GM18526 (cell line): ENCODE measurements around the gene ST3GAL3.

Experiments
- POLR2A ChIP-seq: IDR thresholded peaks from 3 replicates; pipeline ENCODE4 v1.6.1; 2011; ENCODE audit not compliant: insufficient read length; ENCODE audit errors: extremely low read depth

ST3GAL3 gene

DNA sequence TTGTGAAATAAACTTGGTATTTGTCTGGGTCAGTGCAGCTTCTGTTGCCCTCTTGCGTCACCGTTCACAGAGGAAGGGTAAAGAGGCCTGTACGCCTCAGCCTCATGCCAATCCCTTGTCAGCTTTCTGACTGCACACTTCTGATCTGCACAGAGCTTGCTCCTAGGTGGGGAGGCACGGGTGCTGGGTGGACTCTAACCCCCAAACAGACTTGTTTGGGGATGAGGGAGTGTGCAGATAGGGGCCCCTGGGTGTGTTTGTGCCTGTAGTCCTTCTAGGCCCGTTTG, 270.9 kb downstream of the ST3GAL3 start:
- TF ChIP-seq POLR2A = no peak

DNA sequence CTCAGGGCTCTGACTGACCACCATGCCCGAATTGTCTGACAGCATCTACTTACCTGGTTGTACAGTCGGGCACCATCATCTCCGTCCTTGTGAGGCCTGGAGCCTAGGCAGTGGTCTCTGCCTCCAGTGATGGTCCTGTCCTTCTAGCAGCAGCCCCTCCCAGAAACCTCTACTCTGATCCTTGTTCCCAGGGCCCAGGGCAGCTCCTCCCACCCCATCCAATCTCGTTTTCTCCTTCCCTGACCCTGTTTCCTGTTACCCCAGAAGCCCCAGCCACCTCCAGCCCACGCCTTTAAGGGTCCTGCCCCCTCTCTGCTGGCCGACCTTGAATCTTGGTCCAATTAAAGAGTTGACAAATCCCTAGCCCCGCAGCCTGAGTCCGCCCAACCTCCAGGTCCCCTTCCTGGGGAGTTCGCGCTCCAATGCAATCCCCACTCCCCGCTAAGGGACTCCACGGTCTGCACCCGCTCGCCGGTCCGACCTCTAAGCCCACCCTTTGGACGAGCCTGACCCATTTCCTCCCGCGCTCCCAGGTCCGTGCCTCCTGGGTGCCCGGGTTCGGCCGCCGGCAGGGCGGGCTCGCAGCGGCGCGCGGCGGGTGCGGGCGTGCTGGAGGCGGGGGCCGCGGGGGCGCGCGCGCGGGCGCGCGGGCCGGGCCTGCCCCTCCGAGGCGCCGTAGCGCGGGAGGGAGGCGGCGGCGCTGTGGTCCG, 271.4 kb downstream of the ST3GAL3 start, which contains the start of gene B4GALT2:
Gene B4GALT2, plus strand, starts transcription at position 660 of the 710 bp plus-strand sequence. CDS start 1,951 bp downstream, outside the sequence.
- peak; percentile 24 for TF ChIP-seq POLR2A

DNA sequence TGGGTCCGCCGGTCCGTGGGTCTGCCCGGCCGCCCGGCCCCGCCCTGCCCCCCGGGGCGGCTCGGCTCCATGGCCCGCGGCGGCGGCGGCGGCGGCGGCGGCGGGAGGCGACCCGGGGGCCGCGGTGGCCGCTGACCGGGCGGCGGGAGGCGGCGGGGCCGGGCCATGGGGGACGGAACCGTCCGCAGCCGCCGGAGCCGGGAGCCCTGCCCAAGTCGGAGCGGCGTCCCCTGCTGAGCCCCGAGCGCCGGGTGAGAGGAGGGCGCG, 271.9 kb downstream of the ST3GAL3 start:
- no peak for TF ChIP-seq POLR2A

DNA sequence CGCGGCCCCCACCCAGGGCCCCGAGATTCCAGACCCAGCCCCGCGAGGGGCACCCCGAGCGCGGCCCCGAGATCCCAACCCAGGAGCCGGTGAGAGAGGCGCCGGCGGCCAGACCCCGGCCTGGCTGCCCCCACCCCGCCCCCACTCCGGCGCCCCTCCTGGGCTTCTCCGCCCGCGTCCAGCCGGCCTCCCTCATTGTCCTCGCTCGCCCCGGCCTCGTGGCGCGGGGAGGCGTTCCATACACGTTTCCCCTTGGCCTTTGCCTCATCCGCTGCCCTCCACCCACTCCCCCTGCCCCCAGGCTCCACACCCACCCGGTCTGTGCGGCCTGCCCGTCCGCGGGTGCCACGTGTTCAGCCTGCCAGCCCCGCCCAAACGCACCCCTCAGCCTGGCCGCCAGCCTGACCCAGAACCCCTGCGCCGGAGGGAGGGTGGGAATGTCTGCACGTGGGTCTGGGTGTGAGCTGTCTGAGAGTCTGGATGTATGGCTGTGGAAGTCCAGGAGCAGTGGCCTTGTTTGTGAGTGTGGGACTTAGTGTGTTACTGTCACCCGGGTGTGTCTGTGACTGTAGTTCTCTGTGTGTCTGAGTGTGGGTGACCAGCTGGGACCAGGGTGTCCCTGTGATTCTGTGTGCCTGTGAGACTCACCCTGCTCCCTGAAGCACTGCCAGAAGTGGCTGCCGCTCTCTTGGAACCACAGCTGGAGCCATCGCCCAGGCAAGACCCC, 272.4 kb downstream of the ST3GAL3 start:
- no peak for TF ChIP-seq POLR2A

DNA sequence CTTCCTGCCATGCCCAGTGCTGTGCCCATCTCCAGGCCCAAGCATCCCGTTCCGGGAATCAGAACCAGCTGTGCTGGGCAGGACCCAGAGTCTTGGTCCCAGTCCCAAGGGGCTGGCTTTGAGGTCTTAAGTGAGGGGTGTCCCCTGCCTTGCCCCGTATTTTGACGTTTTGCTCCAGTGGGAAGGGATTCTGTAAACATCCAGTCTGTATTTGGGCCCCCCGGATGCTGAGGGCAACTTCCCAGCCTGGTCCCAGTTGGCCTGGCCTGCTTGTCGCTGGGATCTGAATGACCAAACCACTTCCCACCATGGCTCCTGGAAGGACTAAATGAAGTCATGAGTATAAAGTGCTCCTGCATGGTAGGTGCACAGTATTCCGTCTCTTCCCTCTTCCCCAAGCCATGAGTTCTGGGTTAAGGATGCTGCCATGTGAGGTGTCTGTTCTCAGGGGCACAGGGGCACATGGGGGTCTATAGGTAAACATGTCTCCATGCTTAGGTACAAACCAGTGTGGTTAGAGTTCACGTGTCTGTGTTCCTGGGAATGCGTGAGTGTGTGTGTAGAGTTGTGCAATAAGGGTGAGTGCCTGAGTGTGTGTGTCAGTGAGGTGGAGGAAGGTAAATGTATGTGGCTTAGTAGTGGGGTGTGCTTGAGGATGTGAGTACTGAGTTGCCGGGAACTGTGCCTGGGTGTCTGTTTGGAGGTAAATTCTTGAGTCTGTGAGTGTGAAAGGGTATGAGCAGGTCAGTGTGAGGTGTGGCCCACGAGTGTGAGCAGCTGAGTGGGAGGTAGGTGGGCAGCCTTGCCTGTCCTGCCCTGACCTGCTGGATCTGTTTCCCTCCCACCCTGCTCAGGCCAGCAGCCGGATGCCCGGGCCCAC, 273.2 kb downstream of the ST3GAL3 start:
- TF ChIP-seq POLR2A = no peak
